GM19240 (cell line): ENCODE data around the gene IL2RG.

Source experiments
- DNase-seq: peaks from one replicate; pipeline ENCODE4 v3.0.0; 2011; ENCODE audit warnings: low spot score; ENCODE audit not compliant: insufficient read length

The IL2RG gene

DNA sequence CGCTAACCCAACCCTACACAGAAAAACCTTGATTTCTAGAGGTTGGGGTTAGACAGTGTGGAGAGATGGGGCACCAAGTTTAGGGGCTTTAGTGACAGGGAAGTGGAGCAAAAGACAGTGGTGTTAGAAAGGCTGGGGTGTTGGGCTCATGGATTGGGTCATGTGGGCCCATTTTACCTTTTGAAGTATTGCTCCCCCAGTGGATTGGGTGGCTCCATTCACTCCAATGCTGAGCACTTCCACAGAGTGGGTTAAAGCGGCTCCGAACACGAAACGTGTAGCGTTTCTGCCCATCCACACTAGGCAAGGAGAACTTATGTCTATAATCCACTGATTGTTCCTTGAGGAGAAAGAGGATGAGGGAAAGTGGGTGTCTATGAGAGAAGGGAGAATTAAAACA lies 2.3 kb downstream of the IL2RG start:
- DNase-seq = no peak

DNA sequence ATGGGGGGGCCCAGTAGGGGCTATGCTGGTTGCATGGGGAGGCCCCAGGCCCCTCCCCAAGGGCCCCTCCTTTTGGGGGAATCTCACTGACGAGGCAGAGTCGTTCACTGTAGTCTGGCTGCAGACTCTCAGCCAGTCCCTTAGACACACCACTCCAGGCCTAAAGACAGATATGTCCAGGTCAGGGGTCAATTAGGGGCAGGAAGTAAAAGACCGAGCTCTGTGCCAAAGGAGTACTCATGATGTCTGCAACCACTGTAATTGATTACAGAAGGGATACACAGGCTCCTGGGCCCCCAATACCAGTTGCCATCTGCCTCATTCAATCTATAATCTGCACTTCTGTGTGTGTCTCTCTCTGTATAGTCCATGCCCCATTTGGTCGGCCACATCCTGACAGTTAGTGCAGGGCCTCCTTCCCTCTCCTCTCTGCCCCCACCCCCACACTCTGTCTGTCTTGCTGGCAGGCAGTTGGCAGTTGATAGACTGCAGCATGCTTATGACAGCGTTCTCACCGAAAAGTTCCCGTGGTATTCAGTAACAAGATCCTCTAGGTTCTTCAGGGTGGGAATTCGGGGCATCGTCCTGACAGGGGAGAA lies 3.5 kb downstream of the IL2RG start:
- no peak for DNase-seq

DNA sequence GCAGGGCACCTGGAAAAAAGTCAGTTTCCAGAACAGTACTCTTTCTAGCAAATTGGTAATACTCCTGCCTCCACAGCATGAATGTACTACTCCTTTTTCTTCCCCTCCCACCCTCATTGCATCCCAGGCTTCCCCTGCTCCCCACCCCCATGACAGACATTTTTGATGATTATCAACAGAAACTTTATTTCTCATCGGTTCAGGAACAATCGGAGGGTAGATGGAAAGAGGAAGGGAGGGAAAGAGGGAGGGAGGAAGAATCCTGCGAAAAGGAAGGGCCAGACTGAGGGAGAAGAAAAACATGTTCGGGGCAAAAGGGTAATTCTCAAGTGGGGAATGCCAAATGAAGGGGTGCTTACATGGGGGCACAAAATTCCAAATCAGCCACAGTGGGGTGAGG lies 4.1 kb downstream of the IL2RG start:
- DNase-seq = no peak

GRCh38 chrX:71106427-71106826 lies 5.0 kb downstream of the IL2RG start, which contains the start of gene CXorf65:
Gene CXorf65 (minus strand): TSS chrX:71106740. CDS start chrX:71106556, 184 bp downstream.
- DNase-seq = no peak

- DNase-seq = no peak
These were observed 5.7 kb downstream of the IL2RG start for GRCh38 chrX:71105628-71106027.

DNA sequence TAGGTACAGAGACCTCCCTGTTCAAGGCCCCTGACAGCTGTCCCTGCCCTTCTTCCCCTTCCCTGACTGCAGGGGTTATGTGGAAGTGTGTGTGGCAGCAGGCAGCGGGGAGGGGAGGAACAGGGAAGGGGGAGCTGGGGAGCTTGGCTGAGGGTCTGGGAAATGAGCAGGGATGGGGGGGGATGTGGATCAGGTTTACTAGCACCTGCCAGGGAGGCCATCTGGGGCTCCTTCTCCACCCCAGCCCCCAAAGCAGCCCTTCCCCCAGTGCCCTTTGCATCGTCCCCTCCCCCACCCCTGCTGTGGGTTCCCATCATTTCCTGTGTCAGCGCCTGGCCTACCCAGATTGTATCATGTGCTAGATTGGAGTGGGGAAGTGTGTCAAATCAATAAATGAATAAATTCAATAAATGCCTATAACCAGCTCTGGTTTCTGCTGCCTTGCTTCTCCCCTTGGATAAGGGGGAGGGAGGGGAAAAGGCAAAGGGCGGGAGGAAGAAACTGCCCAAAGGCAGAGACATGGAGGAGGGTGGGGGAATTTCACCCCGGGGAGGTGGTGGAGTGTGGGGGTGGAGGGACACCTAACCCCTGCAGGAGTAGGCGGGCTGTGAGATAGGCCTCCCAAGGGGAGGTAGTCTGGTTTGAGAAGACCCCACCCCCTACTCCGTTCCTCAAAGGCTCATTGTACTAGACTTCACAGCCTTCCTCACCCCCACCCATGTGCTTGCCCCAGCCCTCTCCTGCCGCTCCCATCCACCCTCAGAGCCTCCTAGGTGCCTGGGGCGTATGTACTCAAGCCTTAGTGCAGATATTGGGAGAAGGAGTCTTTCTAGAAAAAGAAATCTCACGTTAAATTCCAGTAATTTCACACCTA lies 8.0 kb downstream of the IL2RG start:
- no peak for DNase-seq

DNA sequence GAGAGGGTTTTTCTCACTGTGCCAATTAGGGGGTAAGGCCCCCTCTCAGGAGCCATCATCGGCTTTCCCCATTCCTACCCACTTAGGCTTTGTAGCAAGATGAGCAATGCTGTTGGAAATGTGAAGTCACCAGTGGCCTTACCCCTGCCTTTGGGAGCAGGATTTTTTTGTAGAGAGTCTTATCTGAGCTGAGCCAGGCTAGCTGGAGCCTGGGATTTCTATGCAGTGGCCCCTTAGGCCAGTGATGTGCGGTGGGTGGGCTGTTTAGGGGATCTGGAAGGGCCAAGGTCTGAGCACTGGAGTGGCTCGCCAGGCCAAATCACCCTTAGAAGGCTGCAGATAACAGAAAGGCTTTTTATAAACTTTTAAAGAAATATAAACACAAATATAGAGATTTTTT lies 9.1 kb downstream of the IL2RG start:
- DNase-seq = no peak

DNA sequence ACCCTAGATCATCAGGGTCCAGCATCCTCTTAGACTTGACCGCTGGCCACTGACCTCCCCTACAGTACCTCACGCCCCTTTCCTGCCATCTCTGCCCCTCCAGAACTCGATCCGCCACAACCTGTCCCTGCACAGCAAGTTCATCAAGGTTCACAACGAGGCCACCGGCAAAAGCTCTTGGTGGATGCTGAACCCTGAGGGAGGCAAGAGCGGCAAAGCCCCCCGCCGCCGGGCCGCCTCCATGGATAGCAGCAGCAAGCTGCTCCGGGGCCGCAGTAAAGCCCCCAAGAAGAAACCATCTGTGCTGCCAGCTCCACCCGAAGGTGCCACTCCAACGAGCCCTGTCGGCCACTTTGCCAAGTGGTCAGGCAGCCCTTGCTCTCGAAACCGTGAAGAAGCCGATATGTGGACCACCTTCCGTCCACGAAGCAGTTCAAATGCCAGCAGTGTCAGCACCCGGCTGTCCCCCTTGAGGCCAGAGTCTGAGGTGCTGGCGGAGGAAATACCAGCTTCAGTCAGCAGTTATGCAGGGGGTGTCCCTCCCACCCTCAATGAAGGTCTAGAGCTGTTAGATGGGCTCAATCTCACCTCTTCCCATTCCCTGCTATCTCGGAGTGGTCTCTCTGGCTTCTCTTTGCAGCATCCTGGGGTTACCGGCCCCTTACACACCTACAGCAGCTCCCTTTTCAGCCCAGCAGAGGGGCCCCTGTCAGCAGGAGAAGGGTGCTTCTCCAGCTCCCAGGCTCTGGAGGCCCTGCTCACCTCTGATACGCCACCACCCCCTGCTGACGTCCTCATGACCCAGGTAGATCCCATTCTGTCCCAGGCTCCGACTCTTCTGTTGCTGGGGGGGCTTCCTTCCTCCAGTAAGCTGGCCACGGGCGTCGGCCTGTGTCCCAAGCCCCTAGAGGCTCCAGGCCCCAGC lies 10.5 kb downstream of the IL2RG start:
- DNase-seq = no peak

DNA sequence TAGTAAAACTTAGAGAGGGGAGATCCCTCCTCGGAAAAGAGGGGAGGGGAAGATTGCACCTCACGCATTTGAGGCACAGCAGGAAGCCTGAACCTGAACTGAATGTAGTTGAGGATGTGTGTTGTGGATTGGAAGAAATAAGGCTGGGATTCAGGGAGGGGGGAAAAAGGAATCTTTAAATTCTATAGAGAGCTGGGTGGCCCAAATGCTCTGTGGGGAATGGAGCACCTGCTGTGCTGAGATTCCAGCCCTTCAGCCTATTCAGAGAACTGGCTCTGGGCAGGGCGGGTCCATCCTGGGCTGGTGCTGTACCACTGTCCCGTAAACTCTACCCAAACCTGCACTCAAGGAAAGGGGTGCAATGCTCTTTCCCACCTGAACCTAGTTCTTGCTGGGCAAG lies 11.6 kb downstream of the IL2RG start:
- no peak for DNase-seq

DNA sequence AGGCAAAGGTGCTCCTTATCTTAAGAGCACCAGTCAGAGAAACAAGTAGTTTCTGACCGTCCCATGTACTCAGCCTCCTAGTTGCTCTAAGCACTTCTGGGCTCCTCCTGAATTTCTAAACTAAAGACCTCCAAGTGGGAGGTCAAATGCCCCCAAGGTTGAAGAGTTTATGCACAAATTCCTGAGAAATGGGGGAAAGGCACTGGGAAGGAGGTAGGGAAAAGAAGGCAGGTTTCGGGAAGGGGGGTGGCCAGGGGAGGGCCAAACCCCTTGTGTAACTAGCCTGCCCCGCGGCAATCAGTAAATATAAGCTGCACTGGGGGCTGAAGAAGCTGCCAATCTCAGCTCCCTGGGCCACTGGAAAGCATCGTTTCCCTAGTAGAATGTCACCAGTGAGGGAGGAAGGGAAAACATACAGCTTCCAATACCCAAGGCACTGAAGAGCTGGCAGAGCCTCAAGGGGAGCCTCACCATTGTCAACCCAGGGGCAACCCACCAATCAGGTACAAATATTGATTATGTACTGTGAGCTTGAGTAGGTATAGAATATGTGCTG lies 12.3 kb downstream of the IL2RG start:
- no peak for DNase-seq

DNA sequence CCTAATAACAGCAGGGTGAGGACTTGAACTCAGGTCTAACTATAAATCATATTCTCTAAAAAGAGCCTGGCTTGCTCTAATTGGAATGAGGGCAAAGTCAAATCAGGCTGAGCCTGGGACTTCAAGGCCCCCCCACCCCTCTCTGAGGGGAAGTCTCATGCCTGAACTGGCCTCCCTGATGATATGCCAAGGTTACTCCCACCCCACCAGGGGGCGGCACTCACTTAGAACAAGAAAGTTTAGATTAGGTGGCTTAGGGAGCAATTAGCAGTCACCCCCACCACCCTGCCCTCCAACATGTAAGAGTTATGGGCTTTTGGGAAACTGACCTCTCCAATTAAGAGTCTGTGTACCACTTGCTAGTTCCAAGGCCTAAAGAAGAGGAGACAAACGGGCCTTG lies 13.1 kb downstream of the IL2RG start:
- DNase-seq = no peak

GRCh38 chrX:71096760-71097032 lies 14.7 kb downstream of the IL2RG start:
- no peak for DNase-seq

- DNase-seq = no peak
These were observed 15.2 kb downstream of the IL2RG start for GRCh38 chrX:71095981-71096759.

DNA sequence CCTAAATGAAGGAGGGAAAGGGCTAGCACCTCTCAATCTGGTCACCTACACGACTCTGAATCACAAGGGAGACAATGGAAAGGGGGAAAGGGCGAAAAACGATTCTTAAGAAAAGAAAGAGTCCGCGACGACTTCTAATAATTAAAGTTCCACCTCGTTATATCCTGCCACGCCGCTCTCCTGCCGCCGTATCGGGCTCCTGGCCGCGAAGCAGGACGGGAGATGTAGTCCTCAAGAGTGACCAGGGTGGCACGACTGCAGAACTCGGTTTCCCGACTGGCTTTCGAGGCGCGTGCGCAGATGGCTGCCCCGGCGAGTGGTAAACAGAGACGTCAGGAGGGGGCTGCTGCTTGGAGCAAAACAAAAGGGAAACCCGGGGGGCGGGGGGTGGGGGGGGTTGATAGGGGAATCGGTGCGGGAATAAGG lies 15.8 kb downstream of the IL2RG start, which contains the start of gene FOXO4:
Gene FOXO4 (plus strand): TSS at position 297 of the 426 bp plus-strand sequence. CDS start 678 bp downstream, outside the sequence.
- peak; percentile 75 for DNase-seq

DNA sequence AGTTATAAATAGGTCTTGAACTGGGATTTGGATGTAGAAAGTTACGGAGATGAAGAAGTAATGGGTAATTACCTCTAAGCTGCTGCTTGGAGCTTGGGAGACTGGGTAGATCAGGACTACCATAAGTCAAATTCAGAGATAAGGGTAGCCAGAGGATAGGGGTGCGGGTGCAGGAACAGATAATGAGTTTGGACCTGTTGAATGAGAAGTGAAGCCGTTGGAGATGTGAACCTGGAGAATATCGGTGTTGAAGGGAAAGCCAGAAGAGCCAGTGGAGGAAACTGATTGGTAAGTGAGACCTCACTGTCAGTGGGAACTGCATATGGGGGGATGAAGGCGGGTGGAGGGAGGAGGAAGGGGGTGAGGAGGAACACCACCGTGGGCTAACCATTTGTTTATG lies 16.3 kb downstream of the IL2RG start:
- no peak for DNase-seq

DNA sequence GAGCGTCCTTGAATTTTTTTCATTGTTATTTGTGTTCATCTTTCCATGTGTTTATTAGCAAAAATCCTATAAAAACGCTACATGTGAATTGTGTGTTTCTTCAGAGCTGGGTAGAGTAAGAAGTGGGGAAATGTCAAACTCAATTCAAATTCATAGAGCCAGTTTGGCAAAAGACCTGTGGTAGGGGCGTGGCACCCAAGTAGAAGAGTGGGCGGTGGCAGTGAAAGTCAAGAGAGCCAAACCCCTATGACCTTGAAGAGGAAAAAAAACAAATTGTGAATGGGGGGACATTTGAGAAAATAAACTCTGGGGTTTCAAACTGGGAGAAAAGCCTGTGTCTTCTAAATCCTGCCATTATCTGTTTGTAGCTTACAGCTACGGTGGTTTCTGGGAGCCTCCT lies 20.1 kb downstream of the IL2RG start:
- DNase-seq = no peak

DNA sequence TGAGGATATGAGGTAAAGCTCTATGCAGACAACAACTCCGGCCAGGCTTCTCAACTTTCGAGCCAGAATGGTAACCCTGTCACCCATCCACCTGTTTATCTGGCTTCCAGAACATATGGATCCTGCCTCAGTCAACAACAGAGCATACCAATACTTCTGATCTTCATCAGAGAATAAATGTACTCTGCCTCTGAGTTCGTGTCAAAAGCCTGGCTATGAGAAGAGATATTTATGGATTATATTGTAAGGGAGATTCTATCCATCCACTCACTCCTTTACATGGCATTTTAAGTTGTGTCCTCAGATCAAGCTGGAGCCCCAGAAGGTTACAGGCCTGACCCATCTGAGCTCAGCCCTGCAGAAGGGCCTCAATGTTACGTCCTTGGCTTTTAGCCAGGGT lies 25.5 kb downstream of the IL2RG start:
- DNase-seq = no peak

- no peak for DNase-seq
These were observed 28.6 kb downstream of the IL2RG start for GRCh38 chrX:71082822-71083221.

DNA sequence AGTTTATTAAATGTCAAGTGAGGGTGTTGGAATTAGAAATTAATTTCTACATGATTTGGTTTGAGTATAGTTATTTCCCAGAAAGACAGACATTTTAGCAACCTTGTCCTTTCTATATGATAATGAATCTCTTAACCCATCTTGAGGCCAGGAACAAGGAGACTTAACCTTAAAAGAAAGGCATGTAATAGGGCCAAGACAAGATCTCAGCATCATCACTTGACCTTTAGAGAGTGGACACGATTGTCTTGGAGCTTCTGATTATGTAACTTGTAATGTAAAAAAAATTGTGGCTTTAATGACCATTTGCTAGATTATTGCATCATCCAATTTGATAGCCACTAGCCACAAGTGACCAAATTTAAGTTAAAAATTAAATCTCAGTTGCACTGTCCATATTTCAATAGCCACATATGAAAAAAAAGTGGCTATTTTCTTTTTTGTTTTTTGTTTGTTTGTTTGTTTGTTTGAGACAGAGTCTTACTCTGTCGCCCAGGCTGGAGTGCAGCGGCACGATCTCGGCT lies 29.2 kb downstream of the IL2RG start:
- no peak for DNase-seq

DNA sequence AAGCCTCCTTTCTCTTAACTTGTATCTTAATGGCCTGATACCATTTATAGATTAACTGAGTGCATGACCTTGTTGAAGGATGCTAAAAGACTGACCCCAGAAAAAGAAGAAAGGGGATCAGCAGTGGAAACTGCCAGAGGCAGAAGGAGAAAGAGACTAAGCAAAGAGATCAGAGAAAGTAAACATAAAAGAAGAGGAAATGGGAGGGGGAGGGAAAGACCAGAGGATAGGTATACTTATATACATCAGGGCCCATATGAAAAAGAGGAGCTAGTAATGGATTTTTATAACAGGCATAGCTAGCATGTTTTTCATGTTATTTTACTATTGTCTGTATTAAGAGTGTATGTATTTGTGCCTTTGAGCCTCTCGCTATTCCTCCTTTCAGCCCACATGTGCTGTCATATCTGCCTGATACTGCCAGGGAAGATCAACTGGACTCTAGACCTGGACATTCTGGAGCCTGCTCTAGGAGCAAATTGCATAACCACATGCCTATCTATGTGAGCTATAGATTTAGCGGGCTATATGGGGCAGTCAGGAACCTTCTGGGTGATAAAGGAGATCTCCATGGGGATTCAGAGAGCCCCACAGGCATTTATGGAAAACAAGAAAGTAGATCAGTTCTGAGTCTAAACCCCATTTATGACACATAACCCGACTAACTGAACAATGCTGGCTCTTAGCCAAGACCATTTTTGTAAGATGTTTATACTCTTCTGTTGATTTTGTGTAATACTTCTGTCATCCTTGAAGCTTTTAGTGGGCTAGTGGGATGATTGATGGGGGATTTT lies 29.9 kb downstream of the IL2RG start:
- no peak for DNase-seq
